DOHH2 (cell line): ENCODE data around the gene ZNF670.

Experiments used
- EZH2phosphoT487 ChIP-seq: fragments of 200-600 bp; sonication (generic); IDR thresholded peaks from 2 replicates; pipeline ENCODE4 v1.6.1; 2017; ENCODE audit warnings: borderline replicate concordance, mild to moderate bottlenecking, antibody characterized with exemption, low read length, moderate library complexity, mixed read lengths
- TF ChIP-seq, protein P1 (sequence below): fragments of 200-600 bp; sonication (generic); IDR thresholded peaks from one replicate; pipeline ENCODE4 v1.5.1; 2014; ENCODE audit warnings: antibody characterized with exemption, mild to moderate bottlenecking, low read depth, low read length; ENCODE audit not compliant: poor library complexity, severe bottlenecking

DNA sequence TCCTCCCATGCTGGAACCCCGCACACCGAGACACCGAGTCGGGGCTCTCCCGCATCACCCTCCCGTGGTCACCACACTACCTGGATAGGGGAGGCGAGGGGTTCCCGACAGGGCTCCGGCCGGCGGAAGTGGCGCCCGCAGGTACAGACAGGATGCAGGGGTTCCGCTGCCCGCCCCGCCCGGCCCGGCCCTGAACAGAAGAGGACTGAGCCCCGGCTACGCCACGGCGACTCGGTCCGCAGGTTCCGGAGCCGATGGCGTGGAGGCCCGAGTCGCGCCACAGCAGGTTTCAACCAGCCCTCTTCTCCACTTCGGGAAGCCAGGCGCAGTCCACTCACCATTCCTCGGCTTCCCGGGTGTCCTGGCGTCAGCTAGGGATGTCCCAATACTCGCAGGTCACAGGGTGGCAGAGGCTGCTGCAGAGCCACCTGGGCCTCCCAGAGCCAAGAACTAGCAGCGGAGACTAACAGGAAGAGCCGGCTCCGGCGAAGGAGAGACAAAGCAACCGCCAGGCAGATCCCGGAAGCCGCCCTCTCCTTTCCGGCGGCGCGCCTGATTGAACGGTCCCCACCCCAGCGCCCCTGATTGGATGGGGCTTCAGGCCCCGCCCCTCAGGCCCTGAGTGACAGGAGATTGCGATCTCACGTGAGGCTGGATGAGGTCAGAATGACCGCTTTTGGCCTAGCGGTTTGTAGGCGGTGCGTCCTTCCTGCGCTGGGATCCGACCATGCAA, 25.4 kb upstream of the ZNF670 start, which contains the start of gene ZNF669:
- TF ChIP-seq, protein P1, sequence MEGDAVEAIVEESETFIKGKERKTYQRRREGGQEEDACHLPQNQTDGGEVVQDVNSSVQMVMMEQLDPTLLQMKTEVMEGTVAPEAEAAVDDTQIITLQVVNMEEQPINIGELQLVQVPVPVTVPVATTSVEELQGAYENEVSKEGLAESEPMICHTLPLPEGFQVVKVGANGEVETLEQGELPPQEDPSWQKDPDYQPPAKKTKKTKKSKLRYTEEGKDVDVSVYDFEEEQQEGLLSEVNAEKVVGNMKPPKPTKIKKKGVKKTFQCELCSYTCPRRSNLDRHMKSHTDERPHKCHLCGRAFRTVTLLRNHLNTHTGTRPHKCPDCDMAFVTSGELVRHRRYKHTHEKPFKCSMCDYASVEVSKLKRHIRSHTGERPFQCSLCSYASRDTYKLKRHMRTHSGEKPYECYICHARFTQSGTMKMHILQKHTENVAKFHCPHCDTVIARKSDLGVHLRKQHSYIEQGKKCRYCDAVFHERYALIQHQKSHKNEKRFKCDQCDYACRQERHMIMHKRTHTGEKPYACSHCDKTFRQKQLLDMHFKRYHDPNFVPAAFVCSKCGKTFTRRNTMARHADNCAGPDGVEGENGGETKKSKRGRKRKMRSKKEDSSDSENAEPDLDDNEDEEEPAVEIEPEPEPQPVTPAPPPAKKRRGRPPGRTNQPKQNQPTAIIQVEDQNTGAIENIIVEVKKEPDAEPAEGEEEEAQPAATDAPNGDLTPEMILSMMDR = no peak
- no peak for TF ChIP-seq EZH2phosphoT487
